Measurements from ENCODE around the gene PRKCH.
A peak's percentile ranks its signal among the peaks of the same experiment; 100 is the strongest.

Gene PRKCH

DNA sequence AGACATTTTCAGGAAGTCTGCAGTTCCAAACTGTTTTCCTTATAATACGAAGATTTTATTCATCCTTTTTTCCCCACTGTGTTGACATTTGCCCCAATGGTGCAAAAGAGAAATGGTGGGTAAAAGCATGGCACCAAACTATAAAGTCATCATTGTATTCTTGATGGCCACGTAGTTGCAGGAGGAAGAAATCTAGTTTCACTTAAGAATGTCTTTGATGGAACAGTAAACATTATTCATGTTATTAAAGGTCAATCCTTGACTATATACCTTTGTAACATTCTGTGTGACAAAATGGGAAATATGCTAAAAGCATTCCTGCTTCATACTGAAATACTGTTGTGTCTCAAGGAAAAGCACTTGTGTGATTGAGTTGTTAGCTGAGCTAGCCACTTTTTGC, 80.1 kb downstream of the PRKCH start (continued):
- TF ChIP-seq, protein P1, sequence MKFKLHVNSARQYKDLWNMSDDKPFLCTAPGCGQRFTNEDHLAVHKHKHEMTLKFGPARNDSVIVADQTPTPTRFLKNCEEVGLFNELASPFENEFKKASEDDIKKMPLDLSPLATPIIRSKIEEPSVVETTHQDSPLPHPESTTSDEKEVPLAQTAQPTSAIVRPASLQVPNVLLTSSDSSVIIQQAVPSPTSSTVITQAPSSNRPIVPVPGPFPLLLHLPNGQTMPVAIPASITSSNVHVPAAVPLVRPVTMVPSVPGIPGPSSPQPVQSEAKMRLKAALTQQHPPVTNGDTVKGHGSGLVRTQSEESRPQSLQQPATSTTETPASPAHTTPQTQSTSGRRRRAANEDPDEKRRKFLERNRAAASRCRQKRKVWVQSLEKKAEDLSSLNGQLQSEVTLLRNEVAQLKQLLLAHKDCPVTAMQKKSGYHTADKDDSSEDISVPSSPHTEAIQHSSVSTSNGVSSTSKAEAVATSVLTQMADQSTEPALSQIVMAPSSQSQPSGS (tag by site-specific recombination; IDR thresholded peaks at IDR 0.05; ENCODE audit: low read depth): no peak
- TF ChIP-seq, protein P2, sequence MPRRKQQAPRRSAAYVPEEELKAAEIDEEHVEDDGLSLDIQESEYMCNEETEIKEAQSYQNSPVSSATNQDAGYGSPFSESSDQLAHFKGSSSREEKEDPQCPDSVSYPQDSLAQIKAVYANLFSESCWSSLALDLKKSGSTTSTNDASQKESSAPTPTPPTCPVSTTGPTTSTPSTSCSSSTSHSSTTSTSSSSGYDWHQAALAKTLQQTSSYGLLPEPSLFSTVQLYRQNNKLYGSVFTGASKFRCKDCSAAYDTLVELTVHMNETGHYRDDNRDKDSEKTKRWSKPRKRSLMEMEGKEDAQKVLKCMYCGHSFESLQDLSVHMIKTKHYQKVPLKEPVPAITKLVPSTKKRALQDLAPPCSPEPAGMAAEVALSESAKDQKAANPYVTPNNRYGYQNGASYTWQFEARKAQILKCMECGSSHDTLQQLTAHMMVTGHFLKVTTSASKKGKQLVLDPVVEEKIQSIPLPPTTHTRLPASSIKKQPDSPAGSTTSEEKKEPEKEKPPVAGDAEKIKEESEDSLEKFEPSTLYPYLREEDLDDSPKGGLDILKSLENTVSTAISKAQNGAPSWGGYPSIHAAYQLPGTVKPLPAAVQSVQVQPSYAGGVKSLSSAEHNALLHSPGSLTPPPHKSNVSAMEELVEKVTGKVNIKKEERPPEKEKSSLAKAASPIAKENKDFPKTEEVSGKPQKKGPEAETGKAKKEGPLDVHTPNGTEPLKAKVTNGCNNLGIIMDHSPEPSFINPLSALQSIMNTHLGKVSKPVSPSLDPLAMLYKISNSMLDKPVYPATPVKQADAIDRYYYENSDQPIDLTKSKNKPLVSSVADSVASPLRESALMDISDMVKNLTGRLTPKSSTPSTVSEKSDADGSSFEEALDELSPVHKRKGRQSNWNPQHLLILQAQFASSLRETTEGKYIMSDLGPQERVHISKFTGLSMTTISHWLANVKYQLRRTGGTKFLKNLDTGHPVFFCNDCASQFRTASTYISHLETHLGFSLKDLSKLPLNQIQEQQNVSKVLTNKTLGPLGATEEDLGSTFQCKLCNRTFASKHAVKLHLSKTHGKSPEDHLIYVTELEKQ (tag by site-specific recombination; IDR thresholded peaks at IDR 0.05; ENCODE audit: borderline replicate concordance): no peak

DNA sequence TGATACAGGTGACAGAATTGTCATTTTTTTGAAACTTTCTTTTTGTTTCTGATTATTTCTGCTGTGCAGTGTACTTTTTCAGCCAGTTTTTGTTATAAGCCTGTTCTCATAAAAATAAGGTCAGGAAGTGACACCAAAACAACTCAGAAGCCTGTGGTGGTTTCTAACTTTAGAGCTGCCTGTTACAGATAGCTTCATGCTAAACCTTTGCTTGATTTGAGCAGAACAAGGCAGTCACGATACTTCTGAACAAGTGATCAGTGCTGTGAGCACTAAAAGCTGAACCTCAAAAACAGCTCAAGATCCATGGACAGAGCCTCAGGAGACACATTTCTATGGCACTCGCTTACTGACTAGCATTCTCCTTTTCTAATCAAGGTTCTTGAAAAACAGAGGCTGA, 82.0 kb downstream of the PRKCH start:
- Histone ChIP-seq H3K9me3 (ENCODE audit: control insufficient read depth, insufficient read depth, low read depth, low read length) (no peaks in the 10 kb centered on the region), H3K36me3 (ENCODE audit: control insufficient read depth in 2 of 2, insufficient read depth in 1 of 2, low read length in 2 of 2) (no peaks in the 10 kb centered on the region), H3K4me3 (ENCODE audit: low read depth, low read length) (no peak overlapping the region), H3K27ac (ENCODE audit: extremely low read depth, low read depth, low read length) (0 out of 2 replicates have a peak overlapping the region, but pooled peaks have one; percentile 4), H3K4me1 (ENCODE audit: control insufficient read depth, insufficient read depth, low read length) (peaks cover 13% of the 10 kb centered on the region)
- CTCF ChIA-PET: interaction anchor here (0.5 to 0.6 kb wide), 2 partner anchors 10 to 437 kb away, joined by 3 to 4 read pairs; no protein-coding TSS in a partner anchor
- POLR2A ChIA-PET: no interaction called here
- TF ChIP-seq, protein P3, sequence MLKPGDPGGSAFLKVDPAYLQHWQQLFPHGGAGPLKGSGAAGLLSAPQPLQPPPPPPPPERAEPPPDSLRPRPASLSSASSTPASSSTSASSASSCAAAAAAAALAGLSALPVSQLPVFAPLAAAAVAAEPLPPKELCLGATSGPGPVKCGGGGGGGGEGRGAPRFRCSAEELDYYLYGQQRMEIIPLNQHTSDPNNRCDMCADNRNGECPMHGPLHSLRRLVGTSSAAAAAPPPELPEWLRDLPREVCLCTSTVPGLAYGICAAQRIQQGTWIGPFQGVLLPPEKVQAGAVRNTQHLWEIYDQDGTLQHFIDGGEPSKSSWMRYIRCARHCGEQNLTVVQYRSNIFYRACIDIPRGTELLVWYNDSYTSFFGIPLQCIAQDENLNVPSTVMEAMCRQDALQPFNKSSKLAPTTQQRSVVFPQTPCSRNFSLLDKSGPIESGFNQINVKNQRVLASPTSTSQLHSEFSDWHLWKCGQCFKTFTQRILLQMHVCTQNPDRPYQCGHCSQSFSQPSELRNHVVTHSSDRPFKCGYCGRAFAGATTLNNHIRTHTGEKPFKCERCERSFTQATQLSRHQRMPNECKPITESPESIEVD (tag by site-specific recombination; IDR thresholded peaks at IDR 0.05): 0 out of 2 replicates have a peak, but pooled peaks have one; percentile 33
- no peak for TF ChIP-seq HOXC10 (CRISPR knock-in tag; IDR thresholded peaks at IDR 0.05)

DNA sequence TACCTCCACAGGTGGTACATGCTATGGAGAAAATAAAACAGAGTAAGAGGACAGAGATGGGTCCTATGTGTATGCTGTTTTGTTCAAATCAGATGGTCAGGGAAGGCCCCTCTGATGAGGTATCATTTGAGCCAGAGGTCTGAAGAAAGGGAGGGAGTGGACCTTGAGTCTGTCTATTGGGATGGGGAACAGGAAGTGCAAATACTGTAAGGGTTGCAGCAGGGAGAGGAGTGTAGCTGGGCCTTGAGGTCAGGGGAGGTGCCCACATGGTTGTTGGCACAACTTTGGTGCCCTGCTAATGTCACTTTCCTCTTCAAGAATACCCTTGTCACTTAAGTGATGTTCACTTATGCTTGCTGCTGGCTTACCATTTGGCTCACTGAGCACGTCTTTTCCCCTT, 83.3 kb downstream of the PRKCH start:
- Histone ChIP-seq H3K27ac (ENCODE audit: extremely low read depth, low read depth, low read length) (no peak overlapping the region), H3K4me3 (ENCODE audit: low read depth, low read length) (no peak overlapping the region), H3K4me1 (ENCODE audit: control insufficient read depth, insufficient read depth, low read length) (peaks cover 13% of the 10 kb centered on the region), H3K36me3 (ENCODE audit: control insufficient read depth in 2 of 2, insufficient read depth in 1 of 2, low read length in 2 of 2) (no peaks in the 10 kb centered on the region), H3K9me3 (ENCODE audit: control insufficient read depth, insufficient read depth, low read depth, low read length) (no peaks in the 10 kb centered on the region)
- ChIA-PET CTCF (no interaction called here), POLR2A (no interaction called here)
- TF ChIP-seq, protein P4, sequence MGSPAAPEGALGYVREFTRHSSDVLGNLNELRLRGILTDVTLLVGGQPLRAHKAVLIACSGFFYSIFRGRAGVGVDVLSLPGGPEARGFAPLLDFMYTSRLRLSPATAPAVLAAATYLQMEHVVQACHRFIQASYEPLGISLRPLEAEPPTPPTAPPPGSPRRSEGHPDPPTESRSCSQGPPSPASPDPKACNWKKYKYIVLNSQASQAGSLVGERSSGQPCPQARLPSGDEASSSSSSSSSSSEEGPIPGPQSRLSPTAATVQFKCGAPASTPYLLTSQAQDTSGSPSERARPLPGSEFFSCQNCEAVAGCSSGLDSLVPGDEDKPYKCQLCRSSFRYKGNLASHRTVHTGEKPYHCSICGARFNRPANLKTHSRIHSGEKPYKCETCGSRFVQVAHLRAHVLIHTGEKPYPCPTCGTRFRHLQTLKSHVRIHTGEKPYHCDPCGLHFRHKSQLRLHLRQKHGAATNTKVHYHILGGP (tag by site-specific recombination; IDR thresholded peaks at IDR 0.05): no peak
- TF ChIP-seq FEZF1 (tag by site-specific recombination; IDR thresholded peaks at IDR 0.05): no peak
- TF ChIP-seq GLIS2 (tag by site-specific recombination; IDR thresholded peaks at IDR 0.05): no peak
- no peak for TF ChIP-seq ZNF202 (tag by site-specific recombination; IDR thresholded peaks at IDR 0.05; ENCODE audit: borderline replicate concordance)
- TF ChIP-seq ZBTB20 (tag by site-specific recombination; IDR thresholded peaks at IDR 0.05): no peak
- TF ChIP-seq SCRT1 (tag by site-specific recombination; IDR thresholded peaks at IDR 0.05; ENCODE audit: borderline replicate concordance): no peak
- TF ChIP-seq, protein P5, sequence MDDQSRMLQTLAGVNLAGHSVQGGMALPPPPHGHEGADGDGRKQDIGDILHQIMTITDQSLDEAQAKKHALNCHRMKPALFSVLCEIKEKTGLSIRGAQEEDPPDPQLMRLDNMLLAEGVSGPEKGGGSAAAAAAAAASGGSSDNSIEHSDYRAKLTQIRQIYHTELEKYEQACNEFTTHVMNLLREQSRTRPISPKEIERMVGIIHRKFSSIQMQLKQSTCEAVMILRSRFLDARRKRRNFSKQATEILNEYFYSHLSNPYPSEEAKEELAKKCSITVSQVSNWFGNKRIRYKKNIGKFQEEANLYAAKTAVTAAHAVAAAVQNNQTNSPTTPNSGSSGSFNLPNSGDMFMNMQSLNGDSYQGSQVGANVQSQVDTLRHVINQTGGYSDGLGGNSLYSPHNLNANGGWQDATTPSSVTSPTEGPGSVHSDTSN (CRISPR knock-in tag; IDR thresholded peaks at IDR 0.05): no peak
- TF ChIP-seq, protein P6, sequence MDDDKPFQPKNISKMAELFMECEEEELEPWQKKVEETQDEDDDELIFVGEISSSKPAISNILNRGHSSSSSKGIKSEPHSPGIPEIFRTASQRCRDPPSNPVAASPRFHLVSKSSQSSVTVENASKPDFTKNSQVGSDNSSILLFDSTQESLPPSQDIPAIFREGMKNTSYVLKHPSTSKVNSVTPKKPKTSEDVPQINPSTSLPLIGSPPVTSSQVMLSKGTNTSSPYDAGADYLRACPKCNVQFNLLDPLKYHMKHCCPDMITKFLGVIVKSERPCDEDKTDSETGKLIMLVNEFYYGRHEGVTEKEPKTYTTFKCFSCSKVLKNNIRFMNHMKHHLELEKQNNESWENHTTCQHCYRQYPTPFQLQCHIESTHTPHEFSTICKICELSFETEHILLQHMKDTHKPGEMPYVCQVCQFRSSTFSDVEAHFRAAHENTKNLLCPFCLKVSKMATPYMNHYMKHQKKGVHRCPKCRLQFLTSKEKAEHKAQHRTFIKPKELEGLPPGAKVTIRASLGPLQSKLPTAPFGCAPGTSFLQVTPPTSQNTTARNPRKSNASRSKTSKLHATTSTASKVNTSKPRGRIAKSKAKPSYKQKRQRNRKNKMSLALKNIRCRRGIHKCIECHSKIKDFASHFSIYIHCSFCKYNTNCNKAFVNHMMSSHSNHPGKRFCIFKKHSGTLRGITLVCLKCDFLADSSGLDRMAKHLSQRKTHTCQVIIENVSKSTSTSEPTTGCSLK (tag by site-specific recombination; IDR thresholded peaks at IDR 0.05): no peak
- TF ChIP-seq ZNF701 (tag by site-specific recombination; IDR thresholded peaks at IDR 0.05): no peak
- TF ChIP-seq ZNF677 (tag by site-specific recombination; IDR thresholded peaks at IDR 0.05): no peak
- TF ChIP-seq, protein P3 (tag by site-specific recombination; IDR thresholded peaks at IDR 0.05): no peak
- TF ChIP-seq ZNF146 (tag by site-specific recombination; IDR thresholded peaks at IDR 0.05): no peak
- TF ChIP-seq, protein P7, sequence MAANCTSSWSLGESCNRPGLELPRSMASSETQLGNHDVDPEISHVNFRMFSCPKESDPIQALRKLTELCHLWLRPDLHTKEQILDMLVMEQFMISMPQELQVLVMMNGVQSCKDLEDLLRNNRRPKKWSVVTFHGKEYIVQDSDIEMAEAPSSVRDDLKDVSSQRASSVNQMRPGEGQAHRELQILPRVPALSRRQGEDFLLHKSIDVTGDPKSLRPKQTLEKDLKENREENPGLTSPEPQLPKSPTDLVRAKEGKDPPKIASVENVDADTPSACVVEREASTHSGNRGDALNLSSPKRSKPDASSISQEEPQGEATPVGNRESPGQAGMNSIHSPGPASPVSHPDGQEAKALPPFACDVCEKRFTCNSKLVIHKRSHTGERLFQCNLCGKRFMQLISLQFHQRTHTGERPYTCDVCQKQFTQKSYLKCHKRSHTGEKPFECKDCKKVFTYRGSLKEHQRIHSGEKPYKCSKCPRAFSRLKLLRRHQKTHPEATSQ (tag by site-specific recombination; IDR thresholded peaks at IDR 0.05): no peak
- TF ChIP-seq PRDM1 (tag by site-specific recombination; IDR thresholded peaks at IDR 0.05): no peak
